ENCODE measurements around the gene TM4SF1. TPM values are rescaled to one million over a fixed set of nuclear protein-coding genes. Genes with fewer than 3 reads are reported as not detected.

Gene TM4SF1
- total and polyA plus RNA-seq, 2 experiments from 2014 or later: 0.10 to 0.74 TPM

- Histone ChIP-seq H3F3A (replicated peaks; ENCODE audit: low read depth) (no peaks in the 10 kb centered on the region), H4K20me1 (replicated peaks; ENCODE audit: insufficient read depth) (no peaks in the 10 kb centered on the region), H2AFZ (no peak overlapping the region), H3K27ac (ENCODE audit: low read depth) (no peak overlapping the region), H3K4me3 (no peak overlapping the region), H3K9me2 (ENCODE audit: insufficient read depth) (no peaks in the 10 kb centered on the region), H3K36me3 (ENCODE audit: insufficient read depth) (no peaks in the 10 kb centered on the region), H3K4me2 (no peak overlapping the region), H3K27me3 (ENCODE audit: insufficient read depth) (no peaks in the 10 kb centered on the region), H3K4me1 (ENCODE audit: insufficient read depth) (no peaks in the 10 kb centered on the region), H3K79me2 (replicated peaks; ENCODE audit: insufficient read depth) (no peaks in the 10 kb centered on the region)
- Mint-ChIP-seq H3K4me1 (peaks cover 6% of the 10 kb centered on the region; the same call in 2 of the 3 replicates), H3K27me3 (ENCODE audit: insufficient read depth, low read depth, poor library complexity) (peaks cover 2% of the 10 kb centered on the region), H3K4me3 (no peak overlapping the region), H3K36me3 (ENCODE audit: low read depth) (no peaks in the 10 kb centered on the region), H3K9me3 (no peaks in the 10 kb centered on the region), H3K27ac (no peak overlapping the region)
- DNase-seq (ENCODE audit: low spot score) (no peak), ATAC-seq (no peak)
- no peak for TF ChIP-seq CREB1 (CRISPR knock-in tag; IDR thresholded peaks at IDR 0.05; ENCODE audit: low read depth)
- TF ChIP-seq NANOG (IDR thresholded peaks at IDR 0.05; ENCODE audit: borderline replicate concordance): no peak
- TF ChIP-seq POLR2AphosphoS5 (IDR thresholded peaks at IDR 0.05; ENCODE audit: low read depth): no peak
- TF ChIP-seq JUNB (IDR thresholded peaks at IDR 0.05; ENCODE audit: unreplicated experiment): no peak
- no peak for TF ChIP-seq EZH2 (IDR thresholded peaks at IDR 0.05; ENCODE audit: low read depth, unreplicated experiment)
- no peak for TF ChIP-seq ZNF331 (CRISPR knock-in tag; IDR thresholded peaks at IDR 0.05; ENCODE audit: low read depth)
These were observed 23.9 kb upstream of the TM4SF1 start for GRCh38 chr3:149401212-149401925.

- Mint-ChIP-seq H3K36me3 (ENCODE audit: low read depth) (no peaks in the 10 kb centered on the region), H3K27ac (no peak overlapping the region), H3K4me3 (no peak overlapping the region), H3K4me1 (peaks cover 6% of the 10 kb centered on the region; the same call in 2 of the 3 replicates), H3K27me3 (ENCODE audit: insufficient read depth, low read depth, poor library complexity) (no peaks in the 10 kb centered on the region), H3K9me3 (no peaks in the 10 kb centered on the region)
- Histone ChIP-seq H3K27me3 (ENCODE audit: insufficient read depth) (no peaks in the 10 kb centered on the region), H3K27ac (ENCODE audit: low read depth) (no peak overlapping the region), H4K20me1 (replicated peaks; ENCODE audit: insufficient read depth) (no peaks in the 10 kb centered on the region), H3K9me2 (ENCODE audit: insufficient read depth) (no peaks in the 10 kb centered on the region), H2AFZ (no peak overlapping the region), H3F3A (replicated peaks; ENCODE audit: low read depth) (no peaks in the 10 kb centered on the region), H3K4me1 (ENCODE audit: insufficient read depth) (no peaks in the 10 kb centered on the region), H3K4me3 (no peak overlapping the region), H3K36me3 (ENCODE audit: insufficient read depth) (no peaks in the 10 kb centered on the region), H3K4me2 (no peak overlapping the region), H3K79me2 (replicated peaks; ENCODE audit: insufficient read depth) (no peaks in the 10 kb centered on the region)
- ATAC-seq (no peak), DNase-seq (ENCODE audit: low spot score) (no peak)
- no peak for TF ChIP-seq STAT1 (IDR thresholded peaks at IDR 0.05; ENCODE audit: unreplicated experiment)
- TF ChIP-seq NANOG (IDR thresholded peaks at IDR 0.05; ENCODE audit: borderline replicate concordance): no peak
- TF ChIP-seq, protein P1, sequence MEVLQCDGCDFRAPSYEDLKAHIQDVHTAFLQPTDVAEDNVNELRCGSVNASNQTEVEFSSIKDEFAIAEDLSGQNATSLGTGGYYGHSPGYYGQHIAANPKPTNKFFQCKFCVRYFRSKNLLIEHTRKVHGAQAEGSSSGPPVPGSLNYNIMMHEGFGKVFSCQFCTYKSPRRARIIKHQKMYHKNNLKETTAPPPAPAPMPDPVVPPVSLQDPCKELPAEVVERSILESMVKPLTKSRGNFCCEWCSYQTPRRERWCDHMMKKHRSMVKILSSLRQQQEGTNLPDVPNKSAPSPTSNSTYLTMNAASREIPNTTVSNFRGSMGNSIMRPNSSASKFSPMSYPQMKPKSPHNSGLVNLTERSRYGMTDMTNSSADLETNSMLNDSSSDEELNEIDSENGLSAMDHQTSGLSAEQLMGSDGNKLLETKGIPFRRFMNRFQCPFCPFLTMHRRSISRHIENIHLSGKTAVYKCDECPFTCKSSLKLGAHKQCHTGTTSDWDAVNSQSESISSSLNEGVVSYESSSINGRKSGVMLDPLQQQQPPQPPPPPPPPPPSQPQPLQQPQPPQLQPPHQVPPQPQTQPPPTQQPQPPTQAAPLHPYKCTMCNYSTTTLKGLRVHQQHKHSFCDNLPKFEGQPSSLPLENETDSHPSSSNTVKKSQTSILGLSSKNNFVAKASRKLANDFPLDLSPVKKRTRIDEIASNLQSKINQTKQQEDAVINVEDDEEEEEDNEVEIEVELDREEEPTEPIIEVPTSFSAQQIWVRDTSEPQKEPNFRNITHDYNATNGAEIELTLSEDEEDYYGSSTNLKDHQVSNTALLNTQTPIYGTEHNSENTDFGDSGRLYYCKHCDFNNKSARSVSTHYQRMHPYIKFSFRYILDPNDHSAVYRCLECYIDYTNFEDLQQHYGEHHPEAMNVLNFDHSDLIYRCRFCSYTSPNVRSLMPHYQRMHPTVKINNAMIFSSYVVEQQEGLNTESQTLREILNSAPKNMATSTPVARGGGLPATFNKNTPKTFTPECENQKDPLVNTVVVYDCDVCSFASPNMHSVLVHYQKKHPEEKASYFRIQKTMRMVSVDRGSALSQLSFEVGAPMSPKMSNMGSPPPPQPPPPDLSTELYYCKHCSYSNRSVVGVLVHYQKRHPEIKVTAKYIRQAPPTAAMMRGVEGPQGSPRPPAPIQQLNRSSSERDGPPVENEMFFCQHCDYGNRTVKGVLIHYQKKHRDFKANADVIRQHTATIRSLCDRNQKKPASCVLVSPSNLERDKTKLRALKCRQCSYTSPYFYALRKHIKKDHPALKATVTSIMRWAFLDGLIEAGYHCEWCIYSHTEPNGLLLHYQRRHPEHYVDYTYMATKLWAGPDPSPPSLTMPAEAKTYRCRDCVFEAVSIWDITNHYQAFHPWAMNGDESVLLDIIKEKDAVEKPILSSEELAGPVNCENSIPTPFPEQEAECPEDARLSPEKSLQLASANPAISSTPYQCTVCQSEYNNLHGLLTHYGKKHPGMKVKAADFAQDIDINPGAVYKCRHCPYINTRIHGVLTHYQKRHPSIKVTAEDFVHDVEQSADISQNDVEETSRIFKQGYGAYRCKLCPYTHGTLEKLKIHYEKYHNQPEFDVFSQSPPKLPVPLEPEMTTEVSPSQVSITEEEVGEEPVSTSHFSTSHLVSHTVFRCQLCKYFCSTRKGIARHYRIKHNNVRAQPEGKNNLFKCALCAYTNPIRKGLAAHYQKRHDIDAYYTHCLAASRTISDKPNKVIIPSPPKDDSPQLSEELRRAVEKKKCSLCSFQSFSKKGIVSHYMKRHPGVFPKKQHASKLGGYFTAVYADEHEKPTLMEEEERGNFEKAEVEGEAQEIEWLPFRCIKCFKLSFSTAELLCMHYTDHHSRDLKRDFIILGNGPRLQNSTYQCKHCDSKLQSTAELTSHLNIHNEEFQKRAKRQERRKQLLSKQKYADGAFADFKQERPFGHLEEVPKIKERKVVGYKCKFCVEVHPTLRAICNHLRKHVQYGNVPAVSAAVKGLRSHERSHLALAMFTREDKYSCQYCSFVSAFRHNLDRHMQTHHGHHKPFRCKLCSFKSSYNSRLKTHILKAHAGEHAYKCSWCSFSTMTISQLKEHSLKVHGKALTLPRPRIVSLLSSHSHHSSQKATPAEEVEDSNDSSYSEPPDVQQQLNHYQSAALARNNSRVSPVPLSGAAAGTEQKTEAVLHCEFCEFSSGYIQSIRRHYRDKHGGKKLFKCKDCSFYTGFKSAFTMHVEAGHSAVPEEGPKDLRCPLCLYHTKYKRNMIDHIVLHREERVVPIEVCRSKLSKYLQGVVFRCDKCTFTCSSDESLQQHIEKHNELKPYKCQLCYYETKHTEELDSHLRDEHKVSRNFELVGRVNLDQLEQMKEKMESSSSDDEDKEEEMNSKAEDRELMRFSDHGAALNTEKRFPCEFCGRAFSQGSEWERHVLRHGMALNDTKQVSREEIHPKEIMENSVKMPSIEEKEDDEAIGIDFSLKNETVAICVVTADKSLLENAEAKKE (CRISPR knock-in tag; IDR thresholded peaks at IDR 0.05): no peak
- TF ChIP-seq CREB1 (CRISPR knock-in tag; IDR thresholded peaks at IDR 0.05; ENCODE audit: low read depth): no peak
- no peak for TF ChIP-seq JUNB (IDR thresholded peaks at IDR 0.05; ENCODE audit: unreplicated experiment)
- TF ChIP-seq REST (IDR thresholded peaks at IDR 0.05; ENCODE audit: unreplicated experiment): no peak
- no peak for TF ChIP-seq ZNF114 (CRISPR knock-in tag; IDR thresholded peaks at IDR 0.05)
These were observed 23.2 kb upstream of the TM4SF1 start for GRCh38 chr3:149400645-149401044.
